HL-60 (cell line): ENCODE measurements around the gene EPHB2.

Experiments
- CTCF ChIP-seq: IDR thresholded peaks from one replicate; pipeline ENCODE4 v1.5.1; 2011; ENCODE audit warnings: low read length, control low read depth, inconsistent platforms; ENCODE audit not compliant: insufficient read depth
- POLR2AphosphoS5 ChIP-seq: IDR thresholded peaks from 2 replicates; pipeline ENCODE4 v1.6.1; 2012; ENCODE audit warnings: low read depth
- REST ChIP-seq: IDR thresholded peaks from 2 replicates; pipeline ENCODE4 v1.6.1; 2012; ENCODE audit warnings: low read depth; ENCODE audit not compliant: insufficient replicate concordance

- TF ChIP-seq CTCF (no peak), REST (no peak), POLR2AphosphoS5 (no peak)
These were observed 40.5 kb downstream of the EPHB2 start for GRCh38 chr1:22751124-22751531.
